WTC11 (cell line): Measurements from ENCODE around the gene PIWIL1. TPM values are rescaled to one million over a fixed set of nuclear protein-coding genes. Genes with fewer than 3 reads are reported as not detected.

Experiments
- ATAC-seq: fragments of 200-7000 bp; cut with Tn5 transposase; 2 replicates; pipeline ENCODE4 v1.10.0; 2021; ENCODE audit warnings: mild to moderate bottlenecking, moderate library complexity
- CTCF ChIA-PET: fragments of 300-600 bp; sonication (Branson Sonifier 250); formaldehyde crosslinking; loops from one replicate; lab custom pipeline; 2021; ENCODE audit warnings: antibody characterized with exemption; lab: Charles Lee
- POLR2A ChIA-PET: fragments of 350-600 bp; sonication (Branson Sonifier 250); formaldehyde crosslinking; loops from one replicate; lab custom pipeline; 2021; ENCODE audit warnings: antibody characterized with exemption; lab: Charles Lee
- DNase-seq: peaks from one replicate; pipeline ENCODE4 v3.0.0; 2021; ENCODE audit warnings: low spot score
- H3K27ac Mint-ChIP-seq: 2 replicates; pipeline ENCODE4 v1.8.0; 2021; ENCODE audit warnings: mixed read lengths
- H3K27me3 Mint-ChIP-seq: 2 replicates; pipeline ENCODE4 v1.8.0; 2021; ENCODE audit warnings: low read depth, mild to moderate bottlenecking, moderate library complexity, mixed read lengths
- H3K36me3 Mint-ChIP-seq: 2 replicates; pipeline ENCODE4 v1.8.0; 2021; ENCODE audit warnings: mixed read lengths
- H3K4me1 Mint-ChIP-seq: 2 replicates; pipeline ENCODE4 v1.8.0; 2022; ENCODE audit warnings: mixed read lengths
- H3K4me3 Mint-ChIP-seq: 2 replicates; pipeline ENCODE4 v1.8.0; 2021; ENCODE audit warnings: mild to moderate bottlenecking, moderate library complexity, mixed read lengths
- H3K9me3 Mint-ChIP-seq: 2 replicates; pipeline ENCODE4 v1.8.0; 2021; ENCODE audit warnings: mixed read lengths
- CREB1 ChIP-seq: sonication (generic); formaldehyde crosslinking; IDR thresholded peaks from 2 replicates; pipeline ENCODE4 v1.8.0; 2023; ENCODE audit warnings: mild to moderate bottlenecking, missing genetic modification reagents
- ESRRA ChIP-seq: sonication (generic); formaldehyde crosslinking; IDR thresholded peaks from 2 replicates; pipeline ENCODE4 v1.8.1; 2022; ENCODE audit warnings: mild to moderate bottlenecking, missing genetic modification reagents, borderline replicate concordance
- GTF2I ChIP-seq: fragments of 250-450 bp; sonication (Bioruptor Pico); conservative IDR thresholded peaks from 2 replicates; pipeline ENCODE4 v1.4.0; 2021; ENCODE audit warnings: mild to moderate bottlenecking
- IRF2 ChIP-seq: sonication (generic); formaldehyde crosslinking; IDR thresholded peaks from 2 replicates; pipeline ENCODE4 v1.8.0; 2022; ENCODE audit warnings: low read depth, missing genetic modification reagents, borderline replicate concordance
- JUN ChIP-seq: sonication (generic); formaldehyde crosslinking; IDR thresholded peaks from 2 replicates; pipeline ENCODE4 v1.8.0; 2023; ENCODE audit warnings: mild to moderate bottlenecking, missing genetic modification reagents
- NFE2L1 ChIP-seq: sonication (generic); formaldehyde crosslinking; IDR thresholded peaks from 2 replicates; pipeline ENCODE4 v1.8.1; 2023; ENCODE audit warnings: missing genetic modification reagents
- OVOL2 ChIP-seq: fragments of 250-450 bp; sonication (Bioruptor Pico); IDR thresholded peaks from 2 replicates; pipeline ENCODE4 v1.9.0; 2021; ENCODE audit warnings: mild to moderate bottlenecking, borderline replicate concordance
- SMAD4 ChIP-seq: sonication (generic); formaldehyde crosslinking; IDR thresholded peaks from 2 replicates; pipeline ENCODE4 v1.8.0; 2022; ENCODE audit warnings: mild to moderate bottlenecking, missing genetic modification reagents
- ZBTB21 ChIP-seq: sonication (generic); formaldehyde crosslinking; IDR thresholded peaks from 2 replicates; pipeline ENCODE4 v1.8.1; 2023; ENCODE audit warnings: mild to moderate bottlenecking, missing genetic modification reagents, borderline replicate concordance
- ZNF121 ChIP-seq: sonication (generic); formaldehyde crosslinking; IDR thresholded peaks from 2 replicates; pipeline ENCODE4 v1.8.0; 2023; ENCODE audit warnings: missing genetic modification reagents
- ZNF219 ChIP-seq: sonication (generic); formaldehyde crosslinking; IDR thresholded peaks from 2 replicates; pipeline ENCODE4 v1.8.0; 2023; ENCODE audit warnings: missing genetic modification reagents, mild to moderate bottlenecking, borderline replicate concordance
- total RNA-seq: library from RNA; stranded (reverse); gene quantifications from 3 replicates; pipeline ENCODE4 v1.2.3, GENCODE V29; 2021
- TF ChIP-seq, protein P1 (sequence below): sonication (generic); formaldehyde crosslinking; IDR thresholded peaks from 2 replicates; pipeline ENCODE4 v1.8.1; 2022; ENCODE audit warnings: mild to moderate bottlenecking, moderate library complexity, missing genetic modification reagents
- TF ChIP-seq, protein P2 (sequence below): sonication (generic); formaldehyde crosslinking; IDR thresholded peaks from 2 replicates; pipeline ENCODE4 v1.8.0; 2022; ENCODE audit warnings: mild to moderate bottlenecking, missing genetic modification reagents
- TF ChIP-seq, protein P3 (sequence below): sonication (generic); formaldehyde crosslinking; IDR thresholded peaks from 2 replicates; pipeline ENCODE4 v1.8.0; 2023; ENCODE audit warnings: mild to moderate bottlenecking, missing genetic modification reagents
- TF ChIP-seq, protein P4 (sequence below): sonication (generic); formaldehyde crosslinking; IDR thresholded peaks from 2 replicates; pipeline ENCODE4 v1.8.1; 2023; ENCODE audit warnings: mild to moderate bottlenecking, missing genetic modification reagents
- TF ChIP-seq, protein P5 (sequence below): sonication (generic); formaldehyde crosslinking; IDR thresholded peaks from 2 replicates; pipeline ENCODE4 v1.8.1; 2022; ENCODE audit warnings: missing genetic modification reagents, borderline replicate concordance

Gene PIWIL1
- total RNA-seq, 1 experiment from 2014 or later, result not detected

DNA sequence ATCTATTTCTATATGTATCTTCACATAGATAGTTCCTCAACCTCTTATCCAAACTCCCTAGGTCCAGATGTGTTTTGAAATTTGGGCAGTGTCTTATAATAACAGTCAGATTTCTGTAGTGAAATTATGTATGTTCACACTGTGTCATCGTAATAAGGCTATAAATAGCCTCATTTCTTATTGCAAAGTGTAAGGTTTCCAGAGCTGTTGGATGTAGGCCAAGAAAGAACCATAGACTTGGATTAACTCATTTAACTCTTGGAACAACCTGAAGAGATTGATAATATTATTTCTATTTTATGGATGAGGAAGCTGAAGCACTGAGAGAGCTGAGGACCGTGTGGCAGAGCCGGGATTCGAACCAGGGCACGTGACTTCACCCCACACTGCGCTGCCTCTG is 49.0 kb upstream of the PIWIL1 start:
- Mint-ChIP-seq H3K27me3 (peaks cover 22% of the 10 kb centered on the region), H3K9me3 (peaks cover 82% of the 10 kb centered on the region), H3K4me1 (no peaks in the 10 kb centered on the region), H3K27ac (no peak overlapping the region), H3K36me3 (peaks cover 51% of the 10 kb centered on the region), H3K4me3 (no peak overlapping the region)
- CTCF ChIA-PET, result no interaction called here
- no peak for TF ChIP-seq IRF2 (CRISPR knock-in tag)
- TF ChIP-seq, protein P1, sequence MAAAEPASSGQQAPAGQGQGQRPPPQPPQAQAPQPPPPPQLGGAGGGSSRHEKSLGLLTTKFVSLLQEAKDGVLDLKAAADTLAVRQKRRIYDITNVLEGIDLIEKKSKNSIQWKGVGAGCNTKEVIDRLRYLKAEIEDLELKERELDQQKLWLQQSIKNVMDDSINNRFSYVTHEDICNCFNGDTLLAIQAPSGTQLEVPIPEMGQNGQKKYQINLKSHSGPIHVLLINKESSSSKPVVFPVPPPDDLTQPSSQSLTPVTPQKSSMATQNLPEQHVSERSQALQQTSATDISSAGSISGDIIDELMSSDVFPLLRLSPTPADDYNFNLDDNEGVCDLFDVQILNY (CRISPR knock-in tag), result no peak
- TF ChIP-seq OVOL2, result no peak
- no peak for TF ChIP-seq ZBTB21 (CRISPR knock-in tag)
- TF ChIP-seq, protein P2, sequence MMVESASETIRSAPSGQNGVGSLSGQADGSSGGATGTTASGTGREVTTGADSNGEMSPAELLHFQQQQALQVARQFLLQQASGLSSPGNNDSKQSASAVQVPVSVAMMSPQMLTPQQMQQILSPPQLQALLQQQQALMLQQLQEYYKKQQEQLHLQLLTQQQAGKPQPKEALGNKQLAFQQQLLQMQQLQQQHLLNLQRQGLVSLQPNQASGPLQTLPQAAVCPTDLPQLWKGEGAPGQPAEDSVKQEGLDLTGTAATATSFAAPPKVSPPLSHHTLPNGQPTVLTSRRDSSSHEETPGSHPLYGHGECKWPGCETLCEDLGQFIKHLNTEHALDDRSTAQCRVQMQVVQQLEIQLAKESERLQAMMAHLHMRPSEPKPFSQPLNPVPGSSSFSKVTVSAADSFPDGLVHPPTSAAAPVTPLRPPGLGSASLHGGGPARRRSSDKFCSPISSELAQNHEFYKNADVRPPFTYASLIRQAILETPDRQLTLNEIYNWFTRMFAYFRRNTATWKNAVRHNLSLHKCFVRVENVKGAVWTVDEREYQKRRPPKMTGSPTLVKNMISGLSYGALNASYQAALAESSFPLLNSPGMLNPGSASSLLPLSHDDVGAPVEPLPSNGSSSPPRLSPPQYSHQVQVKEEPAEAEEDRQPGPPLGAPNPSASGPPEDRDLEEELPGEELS, result no peak
- TF ChIP-seq CREB1 (CRISPR knock-in tag), result no peak
- no peak for TF ChIP-seq ZNF219 (CRISPR knock-in tag)
- no peak for TF ChIP-seq ESRRA (CRISPR knock-in tag)
- TF ChIP-seq, protein P3, sequence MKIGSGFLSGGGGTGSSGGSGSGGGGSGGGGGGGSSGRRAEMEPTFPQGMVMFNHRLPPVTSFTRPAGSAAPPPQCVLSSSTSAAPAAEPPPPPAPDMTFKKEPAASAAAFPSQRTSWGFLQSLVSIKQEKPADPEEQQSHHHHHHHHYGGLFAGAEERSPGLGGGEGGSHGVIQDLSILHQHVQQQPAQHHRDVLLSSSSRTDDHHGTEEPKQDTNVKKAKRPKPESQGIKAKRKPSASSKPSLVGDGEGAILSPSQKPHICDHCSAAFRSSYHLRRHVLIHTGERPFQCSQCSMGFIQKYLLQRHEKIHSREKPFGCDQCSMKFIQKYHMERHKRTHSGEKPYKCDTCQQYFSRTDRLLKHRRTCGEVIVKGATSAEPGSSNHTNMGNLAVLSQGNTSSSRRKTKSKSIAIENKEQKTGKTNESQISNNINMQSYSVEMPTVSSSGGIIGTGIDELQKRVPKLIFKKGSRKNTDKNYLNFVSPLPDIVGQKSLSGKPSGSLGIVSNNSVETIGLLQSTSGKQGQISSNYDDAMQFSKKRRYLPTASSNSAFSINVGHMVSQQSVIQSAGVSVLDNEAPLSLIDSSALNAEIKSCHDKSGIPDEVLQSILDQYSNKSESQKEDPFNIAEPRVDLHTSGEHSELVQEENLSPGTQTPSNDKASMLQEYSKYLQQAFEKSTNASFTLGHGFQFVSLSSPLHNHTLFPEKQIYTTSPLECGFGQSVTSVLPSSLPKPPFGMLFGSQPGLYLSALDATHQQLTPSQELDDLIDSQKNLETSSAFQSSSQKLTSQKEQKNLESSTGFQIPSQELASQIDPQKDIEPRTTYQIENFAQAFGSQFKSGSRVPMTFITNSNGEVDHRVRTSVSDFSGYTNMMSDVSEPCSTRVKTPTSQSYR (CRISPR knock-in tag), result no peak
- no peak for TF ChIP-seq SMAD4
- TF ChIP-seq JUN (CRISPR knock-in tag), result no peak
- no peak for TF ChIP-seq ZNF121 (CRISPR knock-in tag)
- TF ChIP-seq, protein P4, sequence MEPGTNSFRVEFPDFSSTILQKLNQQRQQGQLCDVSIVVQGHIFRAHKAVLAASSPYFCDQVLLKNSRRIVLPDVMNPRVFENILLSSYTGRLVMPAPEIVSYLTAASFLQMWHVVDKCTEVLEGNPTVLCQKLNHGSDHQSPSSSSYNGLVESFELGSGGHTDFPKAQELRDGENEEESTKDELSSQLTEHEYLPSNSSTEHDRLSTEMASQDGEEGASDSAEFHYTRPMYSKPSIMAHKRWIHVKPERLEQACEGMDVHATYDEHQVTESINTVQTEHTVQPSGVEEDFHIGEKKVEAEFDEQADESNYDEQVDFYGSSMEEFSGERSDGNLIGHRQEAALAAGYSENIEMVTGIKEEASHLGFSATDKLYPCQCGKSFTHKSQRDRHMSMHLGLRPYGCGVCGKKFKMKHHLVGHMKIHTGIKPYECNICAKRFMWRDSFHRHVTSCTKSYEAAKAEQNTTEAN (CRISPR knock-in tag), result no peak
- TF ChIP-seq, protein P5, sequence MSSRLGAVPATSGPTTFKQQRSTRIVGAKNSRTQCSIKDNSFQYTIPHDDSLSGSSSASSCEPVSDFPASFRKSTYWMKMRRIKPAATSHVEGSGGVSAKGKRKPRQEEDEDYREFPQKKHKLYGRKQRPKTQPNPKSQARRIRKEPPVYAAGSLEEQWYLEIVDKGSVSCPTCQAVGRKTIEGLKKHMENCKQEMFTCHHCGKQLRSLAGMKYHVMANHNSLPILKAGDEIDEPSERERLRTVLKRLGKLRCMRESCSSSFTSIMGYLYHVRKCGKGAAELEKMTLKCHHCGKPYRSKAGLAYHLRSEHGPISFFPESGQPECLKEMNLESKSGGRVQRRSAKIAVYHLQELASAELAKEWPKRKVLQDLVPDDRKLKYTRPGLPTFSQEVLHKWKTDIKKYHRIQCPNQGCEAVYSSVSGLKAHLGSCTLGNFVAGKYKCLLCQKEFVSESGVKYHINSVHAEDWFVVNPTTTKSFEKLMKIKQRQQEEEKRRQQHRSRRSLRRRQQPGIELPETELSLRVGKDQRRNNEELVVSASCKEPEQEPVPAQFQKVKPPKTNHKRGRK, result no peak
- ATAC-seq (no peak), DNase-seq (no peak)
- POLR2A ChIA-PET, result no interaction called here

DNA sequence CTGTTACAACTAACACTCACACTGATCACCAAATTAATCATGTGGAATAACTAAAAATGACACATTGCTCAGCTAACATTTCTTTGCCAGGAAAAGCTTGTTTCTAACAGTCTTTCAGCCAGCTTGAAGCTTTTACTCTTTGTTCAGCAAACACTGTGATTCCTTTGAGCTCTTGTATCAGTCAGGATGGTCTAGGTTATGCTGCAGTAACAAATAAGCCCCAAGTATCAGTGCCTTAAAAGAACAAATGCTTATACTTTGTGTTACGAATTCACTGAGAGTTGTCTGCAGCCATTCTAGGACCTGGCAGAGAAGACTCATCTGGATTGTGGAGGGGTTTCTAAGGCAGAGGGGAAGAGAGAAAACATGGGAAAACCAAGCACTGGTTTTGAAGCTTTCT is 47.6 kb upstream of the PIWIL1 start:
- Mint-ChIP-seq H3K4me3 (no peak overlapping the region), H3K27me3 (peaks cover 18% of the 10 kb centered on the region)

More for the DNA sequence above, 47.6 kb upstream of the PIWIL1 start:
- Mint-ChIP-seq H3K4me1 (no peaks in the 10 kb centered on the region), H3K9me3 (peaks cover 76% of the 10 kb centered on the region), H3K27ac (no peak overlapping the region), H3K36me3 (peaks cover 48% of the 10 kb centered on the region)
- ChIA-PET POLR2A (no interaction called here), CTCF (interaction anchor here (0.5 to 1.1 kb wide), 2 partner anchors 9 to 86 kb away, joined by 3 read pairs; no protein-coding TSS in a partner anchor)
- DNase-seq (no peak), ATAC-seq (no peak)
- TF ChIP-seq GTF2I (CRISPR knock-in tag) (no peak), NFE2L1 (CRISPR knock-in tag) (no peak)
